Natural killer cell (primary cell): ENCODE data around the gene ZBTB17. TPM values are rescaled to one million over a fixed set of nuclear protein-coding genes. Genes with fewer than 3 reads are reported as not detected.

ENCODE experiments used
- ATAC-seq, 3 donors: fragments of 150-1000 bp in 2 of 3; fragments of 200-7000 bp in 1 of 3; cut with Tn5 transposase; 1 replicate in 1 of 3; 2 replicates in 2 of 3; pipeline ENCODE4 v1.10.0; 2021; ENCODE audit warnings: mild to moderate bottlenecking in 2 of 3, moderate library complexity in 2 of 3
- DNase-seq, 2 donors: peaks; one replicate each; pipeline versions ENCODE4 v3.0.0 to v3.0.0-alpha.2; 2013 to 2021; ENCODE audit warnings: mixed read lengths in 1 of 2
- H3K27ac ChIP-seq: one replicate; pipeline ENCODE4 v1.5.1; 2013; ENCODE audit warnings: mild to moderate bottlenecking, low read length
- H3K27me3 ChIP-seq: one replicate; pipeline ENCODE4 v1.6.1; 2013; ENCODE audit warnings: low read length; ENCODE audit not compliant: control insufficient read depth, insufficient read depth
- H3K36me3 ChIP-seq: one replicate; pipeline ENCODE4 v1.6.1; 2013; ENCODE audit warnings: low read length; ENCODE audit not compliant: control insufficient read depth, insufficient read depth
- H3K4me1 ChIP-seq: one replicate; pipeline ENCODE4 v1.6.1; 2013; ENCODE audit warnings: low read length; ENCODE audit not compliant: control insufficient read depth, insufficient read depth
- H3K4me3 ChIP-seq: one replicate; pipeline ENCODE4 v1.5.1; 2013; ENCODE audit warnings: low read length
- H3K9me3 ChIP-seq: one replicate; pipeline ENCODE4 v1.6.1; 2013; ENCODE audit warnings: low read length; ENCODE audit not compliant: control insufficient read depth, insufficient read depth
- H3K27ac Mint-ChIP-seq, 2 donors: one replicate each; pipeline ENCODE4 v1.8.0; 2022; ENCODE audit warnings: mild to moderate bottlenecking in 2 of 2, mixed read lengths in 2 of 2, moderate library complexity in 1 of 2
- H3K27me3 Mint-ChIP-seq, 2 donors: one replicate each; pipeline ENCODE4 v1.8.0; 2022; ENCODE audit warnings: low read depth in 2 of 2, mixed read lengths in 2 of 2
- H3K36me3 Mint-ChIP-seq: one replicate; pipeline ENCODE4 v1.8.0; 2022; ENCODE audit warnings: mixed read lengths
- H3K4me1 Mint-ChIP-seq, 2 donors: one replicate each; pipeline ENCODE4 v1.8.0; 2022; ENCODE audit warnings: mixed read lengths in 2 of 2
- H3K4me3 Mint-ChIP-seq: one replicate; pipeline ENCODE4 v1.8.0; 2022; ENCODE audit warnings: mild to moderate bottlenecking, moderate library complexity, mixed read lengths
- H3K9me3 Mint-ChIP-seq, 2 donors: one replicate each; pipeline ENCODE4 v1.8.0; 2022; ENCODE audit warnings: mixed read lengths in 2 of 2
- CTCF ChIP-seq: fragments of 200-600 bp; IDR thresholded peaks from one replicate; pipeline ENCODE4 v1.8.0; 2022; ENCODE audit warnings: antibody characterized with exemption
- WGBS: methylation state at CpG from one replicate; pipeline ENCODE4 v1.1.7; 2013; ENCODE audit warnings: missing lambda C conversion rate; ENCODE audit not compliant: insufficient coverage; 5-methylcytosine and 5-hydroxymethylcytosine counted together
- intact Hi-C: fragments of 100-400 bp; cut with micrococcal nuclease; formaldehyde crosslinking; loops from one replicate; pipeline ENCODE4 v1.14.2; 2022
- total RNA-seq, 4 donors: library from RNA; stranded (reverse); fragments of 120-200 nt in 1 of 4; gene quantifications; one replicate each; pipeline versions ENCODE4 v1.2.3 to v1.2.4, GENCODE V29; 2013 to 2022

ZBTB17 gene
- total RNA-seq, 3 donors from 2014 or later (not counting 1 experiment from before 2014, with no cell fraction given): 86.0 to 100 (median 86.9) TPM

- no peak overlapping the region for H3K27ac ChIP-seq
- ATAC-seq: no peak
- no peaks in the 10 kb centered on the region for H3K4me1 ChIP-seq
- intact Hi-C loops: no loop called here
- WGBS: 91% methylated on average over 11 of the region's 11 CpGs
- Mint-ChIP-seq H3K27me3 (peaks cover 7 to 13% of the 10 kb centered on the region in 2 donors), H3K4me3 (no peak overlapping the region), H3K4me1 (no peaks in the 10 kb centered on the region), H3K36me3 (no peaks in the 10 kb centered on the region), H3K9me3 (no peaks in the 10 kb centered on the region), H3K27ac (no peak overlapping the region)
- H3K9me3 ChIP-seq: no peaks in the 10 kb centered on the region
- no peaks in the 10 kb centered on the region for H3K27me3 ChIP-seq
- no peak for DNase-seq
- no peaks in the 10 kb centered on the region for H3K36me3 ChIP-seq
- H3K4me3 ChIP-seq: no peak overlapping the region
- TF ChIP-seq CTCF: no peak
Observed at GRCh38 chr1:15998929-15999328, 23.0 kb upstream of the ZBTB17 start.

- H3K4me1 ChIP-seq: no peaks in the 10 kb centered on the region
- no peaks in the 10 kb centered on the region for H3K9me3 Mint-ChIP-seq
- WGBS: 95% methylated on average over 9 of the region's 9 CpGs
- H3K27me3 Mint-ChIP-seq: peaks cover 7 to 13% of the 10 kb centered on the region in 2 donors
- H3K27ac Mint-ChIP-seq: no peak overlapping the region
- no peak overlapping the region for H3K4me3 ChIP-seq
- no peaks in the 10 kb centered on the region for H3K9me3 ChIP-seq
- no peaks in the 10 kb centered on the region for H3K27me3 ChIP-seq
- ATAC-seq (no peak), DNase-seq (no peak)
- H3K36me3 Mint-ChIP-seq: no peaks in the 10 kb centered on the region
- intact Hi-C loops: no loop called here
- no peak overlapping the region for H3K4me3 Mint-ChIP-seq
- TF ChIP-seq CTCF: no peak
- no peaks in the 10 kb centered on the region for H3K4me1 Mint-ChIP-seq
- H3K27ac ChIP-seq: no peak overlapping the region
- no peaks in the 10 kb centered on the region for H3K36me3 ChIP-seq
Observed at GRCh38 chr1:15997637-15998280, 21.9 kb upstream of the ZBTB17 start.

GRCh38 chr1:15997076-15997585, 21.2 kb upstream of the ZBTB17 start:
- Mint-ChIP-seq H3K4me1 (no peaks in the 10 kb centered on the region), H3K27me3 (peaks cover 7 to 13% of the 10 kb centered on the region in 2 donors), H3K36me3 (no peaks in the 10 kb centered on the region), H3K4me3 (no peak overlapping the region), H3K27ac (no peak overlapping the region), H3K9me3 (no peaks in the 10 kb centered on the region)
- intact Hi-C loops: no loop called here
- Histone ChIP-seq H3K27me3 (no peaks in the 10 kb centered on the region), H3K9me3 (no peaks in the 10 kb centered on the region), H3K36me3 (no peaks in the 10 kb centered on the region), H3K4me1 (no peaks in the 10 kb centered on the region), H3K4me3 (no peak overlapping the region), H3K27ac (no peak overlapping the region)
- no peak for TF ChIP-seq CTCF
- ATAC-seq: no peak
- WGBS: 87% methylated on average over 9 of the region's 9 CpGs
- DNase-seq: no peak
